HEK293 (cell line): ENCODE results near the gene ITGB5.

Experiments used
- ATF2 ChIP-seq: fragments of 450-650 bp; formaldehyde crosslinking; IDR thresholded peaks from 2 replicates; pipeline ENCODE4 v1.5.1; 2016; ENCODE audit warnings: missing biosample characterization, missing genetic modification characterization, low read depth
- CTCF ChIP-seq: fragments of 450-650 bp; formaldehyde crosslinking; IDR thresholded peaks from 2 replicates; pipeline ENCODE4 v1.5.1; 2016; ENCODE audit warnings: missing biosample characterization, missing genetic modification characterization
- SCRT2 ChIP-seq: fragments of 450-650 bp; formaldehyde crosslinking; IDR thresholded peaks from 2 replicates; pipeline ENCODE4 v1.5.1; 2016; ENCODE audit warnings: missing biosample characterization, missing genetic modification characterization
- TRIM28 ChIP-seq: IDR thresholded peaks from 2 replicates; pipeline ENCODE4 v1.6.1; 2011; ENCODE audit warnings: low read length, control low read depth, borderline replicate concordance
- ZBTB7A ChIP-seq: fragments of 450-650 bp; formaldehyde crosslinking; IDR thresholded peaks from 2 replicates; pipeline ENCODE4 v1.5.1; 2016; ENCODE audit warnings: low read depth, missing biosample characterization, missing genetic modification characterization
- ZIC2 ChIP-seq: fragments of 450-650 bp; formaldehyde crosslinking; IDR thresholded peaks from 2 replicates; pipeline ENCODE4 v1.5.1; 2016; ENCODE audit warnings: missing biosample characterization, missing genetic modification characterization
- ZNF24 ChIP-seq: fragments of 450-650 bp; formaldehyde crosslinking; IDR thresholded peaks from 2 replicates; pipeline ENCODE4 v1.5.1; 2016; ENCODE audit warnings: missing biosample characterization, missing genetic modification characterization
- ZNF292 ChIP-seq: fragments of 450-650 bp; formaldehyde crosslinking; IDR thresholded peaks from 2 replicates; pipeline ENCODE4 v1.5.1; 2016; ENCODE audit warnings: low read depth, missing biosample characterization, missing genetic modification characterization, borderline replicate concordance
- ZNF596 ChIP-seq: fragments of 450-650 bp; IDR thresholded peaks from 2 replicates; pipeline ENCODE4 v1.5.0; 2018; ENCODE audit warnings: missing biosample characterization, mild to moderate bottlenecking, missing genetic modification characterization, moderate library complexity
- ZNF600 ChIP-seq: fragments of 450-650 bp; formaldehyde crosslinking; IDR thresholded peaks from 2 replicates; pipeline ENCODE4 v1.5.1; 2016; ENCODE audit warnings: missing biosample characterization, missing genetic modification characterization
- ZNF624 ChIP-seq: fragments of 450-650 bp; formaldehyde crosslinking; IDR thresholded peaks from 2 replicates; pipeline ENCODE4 v1.5.1; 2017; ENCODE audit warnings: missing biosample characterization, missing genetic modification characterization
- ZSCAN30 ChIP-seq: fragments of 450-650 bp; IDR thresholded peaks from 2 replicates; pipeline ENCODE4 v1.5.1; 2018; ENCODE audit warnings: missing biosample characterization, mild to moderate bottlenecking, missing genetic modification characterization, moderate library complexity
- TF ChIP-seq, protein P1 (sequence below): sonication (generic); formaldehyde crosslinking; IDR thresholded peaks from 2 replicates; pipeline ENCODE4 v1.8.1; 2022; ENCODE audit warnings: mild to moderate bottlenecking, moderate library complexity, missing genetic modification reagents
- TF ChIP-seq, protein P2 (sequence below): fragments of 450-650 bp; formaldehyde crosslinking; IDR thresholded peaks from 2 replicates; pipeline ENCODE4 v1.5.1; 2016; ENCODE audit warnings: missing biosample characterization, missing genetic modification characterization

GRCh38 chr3:124777762-124778470 is 109.2 kb downstream of the ITGB5 start:
- no peak for TF ChIP-seq CTCF (tag by site-specific recombination)
- TF ChIP-seq ZNF624 (tag by site-specific recombination), result no peak
- TF ChIP-seq TRIM28, result no peak
- TF ChIP-seq ZNF596 (tag by site-specific recombination), result no peak
- no peak for TF ChIP-seq ZSCAN30
- TF ChIP-seq, protein P1, sequence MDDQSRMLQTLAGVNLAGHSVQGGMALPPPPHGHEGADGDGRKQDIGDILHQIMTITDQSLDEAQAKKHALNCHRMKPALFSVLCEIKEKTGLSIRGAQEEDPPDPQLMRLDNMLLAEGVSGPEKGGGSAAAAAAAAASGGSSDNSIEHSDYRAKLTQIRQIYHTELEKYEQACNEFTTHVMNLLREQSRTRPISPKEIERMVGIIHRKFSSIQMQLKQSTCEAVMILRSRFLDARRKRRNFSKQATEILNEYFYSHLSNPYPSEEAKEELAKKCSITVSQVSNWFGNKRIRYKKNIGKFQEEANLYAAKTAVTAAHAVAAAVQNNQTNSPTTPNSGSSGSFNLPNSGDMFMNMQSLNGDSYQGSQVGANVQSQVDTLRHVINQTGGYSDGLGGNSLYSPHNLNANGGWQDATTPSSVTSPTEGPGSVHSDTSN, result no peak
- TF ChIP-seq, protein P2, sequence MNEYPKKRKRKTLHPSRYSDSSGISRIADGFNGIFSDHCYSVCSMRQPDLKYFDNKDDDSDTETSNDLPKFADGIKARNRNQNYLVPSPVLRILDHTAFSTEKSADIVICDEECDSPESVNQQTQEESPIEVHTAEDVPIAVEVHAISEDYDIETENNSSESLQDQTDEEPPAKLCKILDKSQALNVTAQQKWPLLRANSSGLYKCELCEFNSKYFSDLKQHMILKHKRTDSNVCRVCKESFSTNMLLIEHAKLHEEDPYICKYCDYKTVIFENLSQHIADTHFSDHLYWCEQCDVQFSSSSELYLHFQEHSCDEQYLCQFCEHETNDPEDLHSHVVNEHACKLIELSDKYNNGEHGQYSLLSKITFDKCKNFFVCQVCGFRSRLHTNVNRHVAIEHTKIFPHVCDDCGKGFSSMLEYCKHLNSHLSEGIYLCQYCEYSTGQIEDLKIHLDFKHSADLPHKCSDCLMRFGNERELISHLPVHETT, result no peak
- no peak for TF ChIP-seq ZBTB7A (tag by site-specific recombination)
- no peak for TF ChIP-seq ZNF600 (tag by site-specific recombination)
- no peak for TF ChIP-seq ZNF24
- no peak for TF ChIP-seq ATF2 (tag by site-specific recombination)
- TF ChIP-seq ZNF292 (tag by site-specific recombination), result no peak
- TF ChIP-seq SCRT2 (tag by site-specific recombination), result no peak
- TF ChIP-seq ZIC2 (tag by site-specific recombination), result no peak
